Smooth muscle cell (in vitro differentiated cells): ENCODE data around the gene TRPV3. TPM values are rescaled to one million over a fixed set of nuclear protein-coding genes. Genes with fewer than 3 reads are reported as not detected.
"Not testable (repeated sequence)": the region's sequence is repeated elsewhere in the genome, so short reads cannot be mapped to it uniquely, and the experiment has no call there.

Experiments used
- DNase-seq: peaks from one replicate; lab custom pipeline; 2025; ENCODE audit not compliant: unreplicated experiment; lab: John Stamatoyannopoulos, UW
- H2AFZ ChIP-seq: fragments of 200-600 bp; sonication (generic); 2 replicates; pipeline ENCODE4 v1.6.0; 2016; ENCODE audit warnings: antibody characterized with exemption, low read depth, mild to moderate bottlenecking
- H3F3A ChIP-seq: fragments of 200-600 bp; sonication (generic); 2 replicates; pipeline ENCODE4 v1.6.0; 2017; ENCODE audit warnings: antibody characterized with exemption, low read depth
- H3K27ac ChIP-seq: fragments of 200-600 bp; sonication (generic); 2 replicates; pipeline ENCODE4 v1.5.1; 2016; ENCODE audit warnings: low read depth, mild to moderate bottlenecking
- H3K27me3 ChIP-seq: fragments of 200-600 bp; sonication (generic); 2 replicates; pipeline ENCODE4 v1.6.1; 2016; ENCODE audit warnings: low read depth, mild to moderate bottlenecking
- H3K36me3 ChIP-seq: fragments of 200-600 bp; sonication (generic); 2 replicates; pipeline ENCODE4 v1.5.1; 2016; ENCODE audit warnings: low read depth
- H3K4me1 ChIP-seq: fragments of 200-600 bp; sonication (generic); 2 replicates; pipeline ENCODE4 v1.5.1; 2016; ENCODE audit warnings: low read depth
- H3K4me2 ChIP-seq: fragments of 200-600 bp; sonication (generic); 2 replicates; pipeline ENCODE4 v1.6.0; 2016; ENCODE audit warnings: mild to moderate bottlenecking
- H3K4me3 ChIP-seq: fragments of 200-600 bp; sonication (generic); 2 replicates; pipeline ENCODE4 v1.5.1; 2016; ENCODE audit warnings: mild to moderate bottlenecking
- H3K79me2 ChIP-seq: fragments of 200-600 bp; sonication (generic); 2 replicates; pipeline ENCODE4 v1.6.0; 2016; ENCODE audit warnings: low read depth, mild to moderate bottlenecking
- H3K9ac ChIP-seq: fragments of 200-600 bp; sonication (generic); 2 replicates; pipeline ENCODE4 v1.6.0; 2016; ENCODE audit warnings: low read depth
- H3K9me3 ChIP-seq: fragments of 200-600 bp; sonication (generic); replicated peaks from 2 replicates; pipeline ENCODE4 v1.5.1; 2016; ENCODE audit warnings: low read depth
- H4K20me1 ChIP-seq: fragments of 200-600 bp; sonication (generic); 2 replicates; pipeline ENCODE4 v1.6.0; 2016; ENCODE audit warnings: low read depth
- WGBS: methylation state at CpG from one replicate; pipeline ENCODE4 v1.1.7; 2016; ENCODE audit warnings: low lambda C conversion rate; 5-methylcytosine and 5-hydroxymethylcytosine counted together
- polyA plus RNA-seq: library from polyadenylated mRNA; unstranded; fragments of >200 nt; fragmentation: Nextera tagmentation; extraction: Ambion mirVana; gene quantifications from 2 replicates; pipeline ENCODE4 v1.2.1, GENCODE V29; 2016
- total RNA-seq: library from RNA; depleted of rRNA; stranded (reverse); fragments of >200 nt; gene quantifications from 2 replicates; pipeline ENCODE4 v1.2.3, GENCODE V29; 2014
- TF ChIP-seq, protein P1 (sequence below): fragments of 200-600 bp; sonication (generic); IDR thresholded peaks from 2 replicates; pipeline ENCODE4 v1.5.1; 2017; ENCODE audit warnings: borderline replicate concordance, mild to moderate bottlenecking, antibody characterized with exemption; ENCODE audit not compliant: insufficient read depth, poor library complexity, severe bottlenecking

TRPV3 gene
- total and polyA plus RNA-seq, 2 experiments from 2014 or later = 0.53 to 6.4 TPM

DNA sequence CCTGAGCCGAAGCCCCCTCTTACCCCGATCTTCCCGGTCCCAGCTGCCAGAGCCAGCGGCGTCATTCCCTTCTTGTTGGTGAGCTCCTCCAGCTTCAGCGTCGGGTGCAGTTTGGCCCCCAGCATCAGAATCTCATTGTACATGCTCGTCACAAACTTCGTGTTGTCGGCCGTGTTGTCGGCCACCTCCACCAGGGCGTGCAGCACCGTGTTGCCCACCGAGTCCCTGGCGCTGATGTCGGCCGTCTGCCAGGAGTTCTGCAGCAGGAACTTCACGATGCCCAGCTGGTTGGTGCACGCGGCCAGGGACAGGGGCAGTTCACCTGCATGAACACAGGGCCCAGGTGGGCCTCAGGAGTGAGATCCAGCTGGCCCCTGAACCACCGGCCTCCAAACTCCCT, 32.2 kb upstream of the TRPV3 start:
- TF ChIP-seq, protein P1, sequence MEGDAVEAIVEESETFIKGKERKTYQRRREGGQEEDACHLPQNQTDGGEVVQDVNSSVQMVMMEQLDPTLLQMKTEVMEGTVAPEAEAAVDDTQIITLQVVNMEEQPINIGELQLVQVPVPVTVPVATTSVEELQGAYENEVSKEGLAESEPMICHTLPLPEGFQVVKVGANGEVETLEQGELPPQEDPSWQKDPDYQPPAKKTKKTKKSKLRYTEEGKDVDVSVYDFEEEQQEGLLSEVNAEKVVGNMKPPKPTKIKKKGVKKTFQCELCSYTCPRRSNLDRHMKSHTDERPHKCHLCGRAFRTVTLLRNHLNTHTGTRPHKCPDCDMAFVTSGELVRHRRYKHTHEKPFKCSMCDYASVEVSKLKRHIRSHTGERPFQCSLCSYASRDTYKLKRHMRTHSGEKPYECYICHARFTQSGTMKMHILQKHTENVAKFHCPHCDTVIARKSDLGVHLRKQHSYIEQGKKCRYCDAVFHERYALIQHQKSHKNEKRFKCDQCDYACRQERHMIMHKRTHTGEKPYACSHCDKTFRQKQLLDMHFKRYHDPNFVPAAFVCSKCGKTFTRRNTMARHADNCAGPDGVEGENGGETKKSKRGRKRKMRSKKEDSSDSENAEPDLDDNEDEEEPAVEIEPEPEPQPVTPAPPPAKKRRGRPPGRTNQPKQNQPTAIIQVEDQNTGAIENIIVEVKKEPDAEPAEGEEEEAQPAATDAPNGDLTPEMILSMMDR = no peak
- no peak overlapping the region for H3K9ac ChIP-seq
- WGBS = 97% methylated on average over 22 of the region's 22 CpGs

DNA sequence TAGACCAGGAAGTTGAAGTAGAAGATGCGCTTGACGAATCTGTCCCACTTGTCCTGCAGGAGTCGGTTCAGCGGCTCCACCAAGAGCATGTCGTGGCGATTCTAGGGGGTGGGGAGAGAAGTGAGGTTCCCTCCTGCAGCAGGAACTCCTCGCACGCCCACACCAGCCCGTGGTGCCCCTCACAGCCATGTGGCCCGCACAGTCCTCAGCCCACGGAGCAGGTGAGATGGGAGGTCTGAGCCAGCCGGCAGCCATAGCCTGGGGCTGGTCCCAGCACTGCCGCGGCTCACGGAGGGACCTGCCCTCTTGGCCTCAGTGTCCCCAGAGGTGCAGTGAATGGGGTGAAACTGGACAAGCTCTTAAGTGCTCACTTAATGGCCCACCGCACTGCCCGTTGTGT, 28.2 kb upstream of the TRPV3 start:
- H2AFZ ChIP-seq = no peak overlapping the region
- TF ChIP-seq, protein P1 = no peak

More for the DNA sequence above, 32.2 kb upstream of the TRPV3 start:
- Histone ChIP-seq H3K27me3 (no peaks in the 10 kb centered on the region), H3K9me3 (no peaks in the 10 kb centered on the region), H3K4me2 (no peak overlapping the region), H4K20me1 (no peaks in the 10 kb centered on the region), H3K79me2 (no peaks in the 10 kb centered on the region), H3K4me1 (no peaks in the 10 kb centered on the region), H3K36me3 (no peaks in the 10 kb centered on the region), H3K27ac (no peak overlapping the region), H3F3A (no peaks in the 10 kb centered on the region), H3K4me3 (no peak overlapping the region), H2AFZ (no peak overlapping the region)
- no peak for DNase-seq

DNA sequence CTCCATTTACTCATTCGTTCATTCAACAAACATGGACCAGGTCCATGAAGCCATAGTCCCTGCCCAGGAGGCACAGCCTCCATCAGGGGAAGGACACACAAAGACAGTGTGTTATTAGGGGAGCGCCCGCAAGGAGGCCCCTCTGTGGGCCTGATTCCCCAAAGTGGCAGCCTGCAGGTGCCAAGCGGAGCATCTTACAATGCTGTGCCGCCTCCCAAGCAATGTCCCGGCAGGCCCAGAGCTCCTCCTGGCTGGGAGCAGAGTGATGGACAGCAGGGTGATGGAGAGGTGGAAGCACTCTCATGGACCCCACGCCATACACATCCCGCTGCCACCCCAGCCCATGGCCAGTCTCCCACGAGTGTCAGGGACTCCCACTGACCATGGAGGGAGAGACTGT, 25.8 kb upstream of the TRPV3 start:
- Histone ChIP-seq H3K4me2 (no peak overlapping the region), H3K27ac (no peak overlapping the region), H3K36me3 (no peaks in the 10 kb centered on the region), H3K79me2 (no peaks in the 10 kb centered on the region), H3K9ac (no peak overlapping the region), H3K4me3 (no peak overlapping the region), H4K20me1 (no peaks in the 10 kb centered on the region), H3K27me3 (no peaks in the 10 kb centered on the region), H2AFZ (no peak overlapping the region), H3K9me3 (no peaks in the 10 kb centered on the region), H3F3A (no peaks in the 10 kb centered on the region), H3K4me1 (no peaks in the 10 kb centered on the region)
- TF ChIP-seq, protein P1 = no peak
- DNase-seq = no peak
- WGBS = 98% methylated on average over 9 of the region's 9 CpGs

More for the DNA sequence above, 28.2 kb upstream of the TRPV3 start:
- Histone ChIP-seq H3F3A (no peaks in the 10 kb centered on the region), H3K79me2 (no peaks in the 10 kb centered on the region), H3K27ac (no peak overlapping the region), H3K9me3 (no peaks in the 10 kb centered on the region), H3K9ac (no peak overlapping the region), H3K36me3 (no peaks in the 10 kb centered on the region), H3K27me3 (no peaks in the 10 kb centered on the region), H3K4me2 (no peak overlapping the region), H3K4me1 (no peaks in the 10 kb centered on the region), H4K20me1 (no peaks in the 10 kb centered on the region), H3K4me3 (no peak overlapping the region)
- DNase-seq = no peak
- 98% methylated on average over 17 of the region's 17 CpGs for WGBS

DNA sequence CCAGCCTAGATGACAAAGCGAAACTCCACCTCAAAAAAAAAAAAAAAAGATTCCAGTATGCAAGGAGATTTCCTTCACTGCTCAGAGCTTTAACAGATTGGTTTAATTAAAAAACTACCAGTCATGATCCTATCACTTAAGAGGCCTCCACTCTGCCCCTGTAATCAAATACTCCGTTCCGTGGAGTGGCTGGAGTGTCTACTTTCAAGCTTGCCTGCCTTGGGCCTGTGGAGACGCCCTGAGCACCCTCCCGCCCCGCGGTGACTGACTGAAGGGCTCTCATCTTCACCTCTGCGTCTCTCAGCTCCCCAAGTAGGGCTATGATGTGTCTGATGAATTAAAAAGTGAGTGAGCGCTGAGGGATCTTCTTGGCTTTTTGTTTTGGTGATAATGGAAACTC, 25.3 kb upstream of the TRPV3 start:
- Histone ChIP-seq H3K27me3 (no peaks in the 10 kb centered on the region), H3K4me2 (no peak overlapping the region), H2AFZ (no peak overlapping the region), H4K20me1 (no peaks in the 10 kb centered on the region), H3K36me3 (no peaks in the 10 kb centered on the region), H3K79me2 (no peaks in the 10 kb centered on the region), H3F3A (no peaks in the 10 kb centered on the region), H3K9ac (no peak overlapping the region), H3K9me3 (no peaks in the 10 kb centered on the region), H3K4me1 (no peaks in the 10 kb centered on the region), H3K4me3 (no peak overlapping the region), H3K27ac (no peak overlapping the region)
- DNase-seq = no peak
- 93% methylated on average over 9 of the region's 9 CpGs for WGBS
- TF ChIP-seq, protein P1 = no peak

DNA sequence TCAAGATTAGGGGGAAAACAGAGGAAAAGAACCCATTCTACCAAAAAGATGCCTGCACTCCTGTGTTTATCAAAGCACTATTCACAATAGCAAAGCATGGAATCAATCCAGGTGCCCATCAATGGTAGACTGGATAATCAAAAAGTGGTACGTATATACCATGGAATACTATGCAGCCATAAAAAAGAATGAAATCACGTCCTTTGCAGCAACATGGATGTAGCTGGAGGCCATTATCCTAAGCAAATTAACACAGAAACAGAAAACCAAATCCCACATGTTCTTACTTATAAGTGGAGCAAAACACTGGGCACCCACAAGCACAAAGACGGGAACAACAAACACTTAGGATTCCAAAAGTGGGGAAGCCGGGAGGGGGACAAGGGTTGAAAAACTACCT, 21.1 kb upstream of the TRPV3 start:
- H3F3A ChIP-seq, H3K4me1 ChIP-seq: not testable (repeated sequence)
- WGBS = 89% methylated on average over 4 of the region's 4 CpGs

More for the DNA sequence above, 21.1 kb upstream of the TRPV3 start:
- H3K9me3 ChIP-seq, H3K27me3 ChIP-seq, H3K36me3 ChIP-seq, H3K79me2 ChIP-seq, H3K9ac ChIP-seq, H3K4me2 ChIP-seq, H3K27ac ChIP-seq, H4K20me1 ChIP-seq, H2AFZ ChIP-seq, DNase-seq, H3K4me3 ChIP-seq: not testable (repeated sequence)
